Small intestine (tissue), 7 donors: Measurements from ENCODE around the gene TPSD1. TPM values are rescaled to one million over a fixed set of nuclear protein-coding genes. Genes with fewer than 3 reads are reported as not detected.
"Not testable (repeated sequence)": the region's sequence is repeated elsewhere in the genome, so short reads cannot be mapped to it uniquely, and the experiment has no call there.

Experiments used
- DNase-seq, 2 donors: peaks; one replicate each; pipeline versions ENCODE4 v3.0.0 to v3.0.0-alpha.2; 2013
- FAIRE-seq: peaks from 2 replicates; lab custom pipeline; 2012; peaks lifted over from hg19 to GRCh38; lab: Jason Lieb, UNC
- H3K27ac ChIP-seq, 3 donors: one replicate each; pipeline ENCODE4 v1.5.1; 2013; ENCODE audit warnings: low read length in 2 of 3, mild to moderate bottlenecking in 2 of 3, control low read depth in 1 of 3, inconsistent platforms in 1 of 3, low read depth in 1 of 3, moderate library complexity in 1 of 3
- H3K27me3 ChIP-seq, 3 donors: one replicate each; pipeline ENCODE4 v1.6.1; 2013; ENCODE audit warnings: low read length in 3 of 3, inconsistent platforms in 1 of 3; ENCODE audit not compliant: control insufficient read depth in 3 of 3, insufficient read depth in 3 of 3
- H3K36me3 ChIP-seq, 3 donors: one replicate each; pipeline ENCODE4 v1.6.1; 2013; ENCODE audit warnings: low read length in 3 of 3, inconsistent platforms in 1 of 3, low read depth in 1 of 3, mild to moderate bottlenecking in 1 of 3, moderate library complexity in 1 of 3; ENCODE audit not compliant: control insufficient read depth in 3 of 3, insufficient read depth in 2 of 3
- H3K4me1 ChIP-seq, 3 donors: one replicate each; pipeline ENCODE4 v1.6.1; 2013; ENCODE audit warnings: low read length in 2 of 3, inconsistent platforms in 1 of 3, low read depth in 1 of 3, mild to moderate bottlenecking in 1 of 3, moderate library complexity in 1 of 3; ENCODE audit not compliant: control insufficient read depth in 3 of 3, insufficient read depth in 2 of 3
- H3K4me3 ChIP-seq, 3 donors: one replicate each; pipeline ENCODE4 v1.5.1; 2013; ENCODE audit warnings: low read length in 3 of 3, control low read depth in 1 of 3, inconsistent platforms in 1 of 3, low read depth in 1 of 3, mild to moderate bottlenecking in 1 of 3, moderate library complexity in 1 of 3
- H3K9me3 ChIP-seq, 2 donors: one replicate each; pipeline ENCODE4 v1.6.1; 2013; ENCODE audit warnings: low read depth in 1 of 2, low read length in 1 of 2; ENCODE audit not compliant: control insufficient read depth in 2 of 2, insufficient read depth in 1 of 2
- WGBS, 3 donors: extraction: QIAGEN DNeasy Blood & Tissue Kit; methylation state at CpG; one replicate each; pipeline ENCODE4 v1.1.7; 2013; 5-methylcytosine and 5-hydroxymethylcytosine counted together
- polyA plus RNA-seq, 4 donors: library from polyadenylated mRNA; stranded (reverse) in 3 of 4; unstranded in 1 of 4; fragments of 200-250 nt in 3 of 4; fragments of 120-200 nt in 1 of 4; gene quantifications; one replicate each; pipeline versions ENCODE4 v1.2.1 to v1.2.3, GENCODE V29; 2013
- donor health status: healthy with polysubstance abuse.
- donor health status: control.
- donor health status: control.
- donor health status: Bipolar disorder and iron deficiency.
- donor health status: healthy.

Gene TPSD1
- polyA plus RNA-seq, 4 donors: 0.06 to 1.3 (median 0.81) TPM; not detected in 1

DNA sequence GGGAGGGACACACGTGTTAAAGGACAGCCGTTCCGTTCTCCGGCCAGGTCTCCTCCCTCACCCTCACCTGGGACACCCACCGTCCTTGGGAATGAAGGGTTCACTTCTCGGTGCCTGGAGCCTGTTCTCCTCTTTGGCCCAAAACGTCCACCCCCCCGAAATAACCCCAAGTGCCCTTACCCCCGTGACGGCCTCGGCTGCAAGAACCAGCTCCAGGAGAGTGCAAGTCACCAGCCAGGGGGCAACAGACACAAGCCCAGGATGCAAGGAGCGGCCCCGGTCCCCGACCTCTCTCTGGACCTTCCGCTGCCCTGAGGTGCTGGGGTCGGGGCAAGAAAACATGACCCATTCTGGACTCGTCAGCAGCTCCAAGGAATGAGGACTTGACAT, 33.6 kb downstream of the TPSD1 start:
- H3K27me3 ChIP-seq: peaks cover 0 to 33% (median 17%) of the 10 kb centered on the region in 3 donors
- H3K4me3 ChIP-seq: no peak overlapping the region
- 16 to 27% (median 21%) methylated on average over 16 to 17 of the region's 17 CpGs for WGBS, 3 donors
- H3K4me1 ChIP-seq: peaks cover 0 to 7% (median 0%) of the 10 kb centered on the region in 3 donors
- no peak overlapping the region for H3K27ac ChIP-seq
- H3K36me3 ChIP-seq: no peaks in the 10 kb centered on the region
- FAIRE-seq: no peak
- DNase-seq: no peak
- H3K9me3 ChIP-seq: no peaks in the 10 kb centered on the region

- 35 to 74% (median 54%) methylated on average over 14 to 22 of the region's 22 CpGs for WGBS, 3 donors
- no peak for DNase-seq
- Histone ChIP-seq H3K36me3 (no peaks in the 10 kb centered on the region), H3K4me3 (no peak overlapping the region), H3K9me3 (no peaks in the 10 kb centered on the region), H3K4me1 (peaks cover 0 to 7% (median 0%) of the 10 kb centered on the region in 3 donors), H3K27ac (no peak overlapping the region), H3K27me3 (peaks cover 0 to 33% (median 17%) of the 10 kb centered on the region in 3 donors)
- FAIRE-seq: no peak
These were observed 34.2 kb downstream of the TPSD1 start for GRCh38 chr16:1290063-1290501.

GRCh38 chr16:1290860-1291575, 35.1 kb downstream of the TPSD1 start:
- Histone ChIP-seq H3K9me3 (no peaks in the 10 kb centered on the region), H3K36me3 (no peaks in the 10 kb centered on the region), H3K4me3 (no peak overlapping the region), H3K27me3 (peaks cover 0 to 29% (median 17%) of the 10 kb centered on the region in 3 donors), H3K27ac (no peak overlapping the region), H3K4me1 (peaks cover 0 to 7% (median 0%) of the 10 kb centered on the region in 3 donors)
- peak in 1 of 2 donors; percentile 74 for DNase-seq
- 28 to 50% (median 45%) methylated on average over 29 of the region's 29 CpGs for WGBS, 3 donors
- no peak for FAIRE-seq

DNA sequence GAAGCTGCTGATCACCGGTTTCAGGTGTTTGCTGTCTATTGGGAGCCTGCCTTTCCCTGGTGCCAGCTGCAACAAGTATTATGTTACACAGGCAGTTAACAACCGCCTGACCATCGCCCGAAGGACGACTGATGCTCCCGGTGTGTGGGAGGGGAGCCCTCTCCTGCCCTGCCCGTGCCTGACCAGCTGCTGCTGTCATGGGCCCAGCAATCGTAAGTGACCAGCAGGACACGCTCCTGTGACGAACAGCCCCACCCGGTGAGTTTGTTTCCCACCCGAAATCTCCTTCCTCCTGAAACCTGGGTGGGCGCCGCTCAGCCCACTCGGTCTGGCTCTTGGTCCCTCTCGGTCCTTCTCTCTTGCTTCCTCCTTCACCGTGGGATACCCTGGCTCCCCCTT, 35.7 kb downstream of the TPSD1 start:
- Histone ChIP-seq H3K4me1 (peaks cover 0 to 8% (median 0%) of the 10 kb centered on the region in 3 donors), H3K9me3 (no peaks in the 10 kb centered on the region), H3K4me3 (no peak overlapping the region), H3K36me3 (no peaks in the 10 kb centered on the region), H3K27ac (no peak overlapping the region), H3K27me3 (peaks cover 0 to 24% (median 17%) of the 10 kb centered on the region in 3 donors)
- no peak for FAIRE-seq
- no peak for DNase-seq
- 52 to 55% (median 53%) methylated on average over 16 to 17 of the region's 17 CpGs for WGBS, 3 donors

DNA sequence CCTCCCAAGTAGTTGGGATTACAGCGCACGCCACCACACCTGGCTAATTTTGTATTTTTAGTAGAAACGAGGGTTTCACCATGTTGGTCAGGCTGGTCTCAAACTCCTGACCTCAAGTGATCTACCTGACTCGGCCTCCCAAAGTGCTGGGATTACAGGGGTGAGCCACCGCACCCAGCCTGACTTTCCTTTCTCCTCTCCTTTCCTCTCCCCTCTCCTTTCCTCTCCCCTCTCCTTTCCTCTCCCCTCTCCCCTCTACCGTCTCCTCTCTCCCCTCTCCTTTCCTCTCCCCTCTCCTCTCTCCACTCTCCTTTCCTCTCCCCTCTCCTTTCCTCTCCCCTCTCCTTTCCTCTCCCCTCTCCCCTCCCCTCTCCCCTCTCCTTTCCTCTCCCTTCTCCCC, 36.3 kb downstream of the TPSD1 start:
- Histone ChIP-seq H3K4me1 (peaks cover 0 to 14% (median 0%) of the 10 kb centered on the region in 3 donors), H3K27me3 (peaks cover 0 to 24% (median 17%) of the 10 kb centered on the region in 3 donors)
- H3K9me3 ChIP-seq, FAIRE-seq, H3K36me3 ChIP-seq, H3K27ac ChIP-seq, DNase-seq, H3K4me3 ChIP-seq: not testable (repeated sequence)
- WGBS, 3 donors: 75 to 90% (median 79%) methylated on average over 5 to 6 of the region's 6 CpGs

GRCh38 chr16:1292808-1293207, 36.9 kb downstream of the TPSD1 start:
- not testable (repeated sequence) for FAIRE-seq, DNase-seq, H3K9me3 ChIP-seq, H3K36me3 ChIP-seq, H3K4me3 ChIP-seq, H3K27ac ChIP-seq
- peaks cover 0 to 18% (median 0%) of the 10 kb centered on the region in 3 donors for H3K4me1 ChIP-seq
- peaks cover 0 to 23% (median 14%) of the 10 kb centered on the region in 3 donors for H3K27me3 ChIP-seq
- WGBS, 3 donors: 71 to 77% (median 77%) methylated on average over 8 of the region's 8 CpGs

DNA sequence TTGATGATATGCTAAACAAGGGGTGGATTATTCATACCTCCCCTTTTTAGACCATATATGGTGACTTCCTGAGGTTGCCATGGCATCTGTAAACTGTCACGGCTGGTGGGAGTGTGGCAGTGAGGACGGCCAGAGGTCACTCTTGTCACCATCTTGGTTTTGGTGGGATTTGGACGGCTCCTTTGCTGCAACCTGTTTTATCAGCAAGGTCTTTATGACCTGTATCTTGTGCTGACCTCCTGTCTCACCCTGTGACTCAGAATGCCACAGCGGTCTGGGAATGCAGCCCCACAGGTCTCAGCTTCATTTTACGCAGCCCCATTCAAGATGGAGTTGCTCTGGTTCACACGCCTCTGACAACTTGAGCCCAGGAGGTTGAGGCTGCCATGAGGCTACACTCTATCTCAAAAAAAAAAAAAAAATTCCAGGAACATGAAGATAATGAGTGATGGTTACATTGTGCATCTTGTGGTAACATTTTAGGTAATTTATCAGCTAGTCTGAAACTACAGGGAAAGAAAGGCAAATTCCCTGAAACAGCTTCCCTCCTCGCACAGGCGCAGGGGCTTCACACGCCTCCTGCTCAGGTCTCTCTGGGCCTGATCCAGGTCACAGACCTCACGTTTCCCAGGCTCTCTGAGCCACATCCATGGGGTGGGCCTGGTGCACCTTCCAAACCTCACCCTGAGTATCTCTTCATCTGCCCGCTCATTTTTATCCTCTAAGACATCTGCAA, 38.2 kb downstream of the TPSD1 start:
- WGBS, 3 donors: 77 to 84% (median 82%) methylated on average over 11 of the region's 11 CpGs

GRCh38 chr16:1295465-1295864, 39.6 kb downstream of the TPSD1 start:
- no peak overlapping the region for H3K27ac ChIP-seq
- DNase-seq (no peak), FAIRE-seq (no peak)
- H3K27me3 ChIP-seq: peaks cover 0 to 4% (median 0%) of the 10 kb centered on the region in 3 donors
- no peaks in the 10 kb centered on the region for H3K9me3 ChIP-seq
- 63 to 74% (median 73%) methylated on average over 5 of the region's 5 CpGs for WGBS, 3 donors
- H3K4me3 ChIP-seq: no peak overlapping the region
- H3K4me1 ChIP-seq: peaks cover 0 to 35% (median 0%) of the 10 kb centered on the region in 3 donors
- no peaks in the 10 kb centered on the region for H3K36me3 ChIP-seq

More for the DNA sequence above, 38.2 kb downstream of the TPSD1 start:
- Histone ChIP-seq H3K27me3 (peaks cover 0 to 10% (median 7%) of the 10 kb centered on the region in 3 donors), H3K36me3 (no peaks in the 10 kb centered on the region), H3K4me1 (peaks cover 0 to 24% (median 0%) of the 10 kb centered on the region in 3 donors), H3K9me3 (no peaks in the 10 kb centered on the region), H3K27ac (no peak overlapping the region), H3K4me3 (no peak overlapping the region)
- DNase-seq (no peak), FAIRE-seq (no peak)
